Stimulated activated CD8-positive, alpha-beta memory T cell treated with anti-CD3 and anti-CD28 coated beads, Interleukin-7, amount 100 ng/mL, for 48 hours (primary cell): Measurements from ENCODE around the gene CPT1B.
"Not testable (repeated sequence)": the region's sequence is repeated elsewhere in the genome, so short reads cannot be mapped to it uniquely, and the experiment has no call there.

Experiments
- DNase-seq, 2 donors: peaks; one replicate each; pipeline ENCODE4 v3.0.0-alpha.2; 2020; ENCODE audit warnings: low read depth in 1 of 2; ENCODE audit errors: extremely low read depth in 1 of 2

The CPT1B gene

GRCh38 chr22:50610041-50610451 lies 31.8 kb upstream of the CPT1B start:
- DNase-seq, result no peak

GRCh38 chr22:50609599-50609998 lies 31.4 kb upstream of the CPT1B start:
- DNase-seq, result no peak

- DNase-seq, result no peak
Measured at GRCh38 chr22:50608996-50609395, 30.8 kb upstream of the CPT1B start.

GRCh38 chr22:50608058-50608840 lies 30.0 kb upstream of the CPT1B start:
- DNase-seq, result not testable (repeated sequence)

- DNase-seq, result no peak
Measured at GRCh38 chr22:50607659-50608020, 29.4 kb upstream of the CPT1B start.

- no peak for DNase-seq
Measured at GRCh38 chr22:50606946-50607658, 28.9 kb upstream of the CPT1B start.

GRCh38 chr22:50606165-50606945 lies 28.1 kb upstream of the CPT1B start:
- DNase-seq, result no peak

GRCh38 chr22:50605613-50606074 lies 27.4 kb upstream of the CPT1B start:
- no peak for DNase-seq

GRCh38 chr22:50605002-50605612 lies 26.9 kb upstream of the CPT1B start:
- DNase-seq, result no peak

GRCh38 chr22:50604256-50605001 lies 26.2 kb upstream of the CPT1B start:
- no peak for DNase-seq

- no peak for DNase-seq
Measured at GRCh38 chr22:50603511-50604255, 25.5 kb upstream of the CPT1B start.

- no peak for DNase-seq
Measured at GRCh38 chr22:50602338-50602700, 24.1 kb upstream of the CPT1B start.

GRCh38 chr22:50601669-50602337 lies 23.6 kb upstream of the CPT1B start:
- no peak for DNase-seq

GRCh38 chr22:50600967-50601668 lies 22.9 kb upstream of the CPT1B start:
- no peak for DNase-seq

- no peak for DNase-seq
Measured at GRCh38 chr22:50600538-50600937, 22.3 kb upstream of the CPT1B start, which contains the start of gene MAPK8IP2. Gene MAPK8IP2 (plus strand): TSS chr22:50600793. CDS start chr22:50600819, 26 bp downstream.

GRCh38 chr22:50599816-50600455 lies 21.7 kb upstream of the CPT1B start:
- no peak for DNase-seq

- DNase-seq, result no peak
Measured at GRCh38 chr22:50597097-50597496, 18.9 kb upstream of the CPT1B start.

GRCh38 chr22:50595189-50595588 lies 17.0 kb upstream of the CPT1B start:
- DNase-seq, result no peak
